Right renal pelvis (tissue), 4 donors: Measurements from ENCODE around the gene TMC2. TPM values are rescaled to one million over a fixed set of nuclear protein-coding genes. Genes with fewer than 3 reads are reported as not detected.
"Not testable (repeated sequence)": the region's sequence is repeated elsewhere in the genome, so short reads cannot be mapped to it uniquely, and the experiment has no call there.

Source experiments
- DNase-seq, 4 donors: peaks; one replicate each; pipeline ENCODE4 v3.0.0-alpha.2; 2013; ENCODE audit warnings: low read depth in 4 of 4, low spot score in 3 of 4, missing footprints in 1 of 4
- polyA plus RNA-seq, 4 donors: library from polyadenylated mRNA; unstranded; fragments of 120-200 nt; gene quantifications; one replicate each; pipeline ENCODE4 v1.2.1, GENCODE V29; 2013; ENCODE audit not compliant: insufficient read length in 4 of 4

Gene TMC2
- polyA plus RNA-seq, 4 donors = 0.04 to 0.25 (median 0.22) TPM

GRCh38 chr20:2656471-2657117 is 120.2 kb downstream of the TMC2 start:
- DNase-seq = no peak

- no peak for DNase-seq
Observed at GRCh38 chr20:2657241-2657640, 120.9 kb downstream of the TMC2 start.

- DNase-seq = no peak
Observed at GRCh38 chr20:2657674-2658073, 121.3 kb downstream of the TMC2 start.

GRCh38 chr20:2658414-2659354 is 122.3 kb downstream of the TMC2 start:
- DNase-seq = no peak

- no peak for DNase-seq
Observed at GRCh38 chr20:2659547-2659946, 123.2 kb downstream of the TMC2 start.

GRCh38 chr20:2663364-2663886 is 127.1 kb downstream of the TMC2 start:
- DNase-seq = no peak

GRCh38 chr20:2663887-2664719 is 127.7 kb downstream of the TMC2 start, which contains the start of gene IDH3B:
Gene IDH3B, minus strand, starts transcription at chr20:2664216. Its CDS starts 28 bp downstream, at chr20:2664188.
- peak in 3 of 4 donors; percentile 85 to 87 (median 86) for DNase-seq

GRCh38 chr20:2671977-2672376 is 135.6 kb downstream of the TMC2 start:
- DNase-seq = no peak

GRCh38 chr20:2672446-2672845 is 136.1 kb downstream of the TMC2 start:
- no peak for DNase-seq

GRCh38 chr20:2673453-2673852 is 137.1 kb downstream of the TMC2 start:
- no peak for DNase-seq

- no peak for DNase-seq
Observed at GRCh38 chr20:2680046-2680445, 143.7 kb downstream of the TMC2 start.

- DNase-seq = not testable (repeated sequence)
Observed at GRCh38 chr20:2682040-2682439, 145.7 kb downstream of the TMC2 start.

GRCh38 chr20:2684817-2685216 is 148.4 kb downstream of the TMC2 start:
- not testable (repeated sequence) for DNase-seq

GRCh38 chr20:2687514-2687913 is 151.1 kb downstream of the TMC2 start:
- DNase-seq = no peak

GRCh38 chr20:2688041-2688591 is 151.7 kb downstream of the TMC2 start:
- no peak for DNase-seq

GRCh38 chr20:2690213-2690612 is 153.8 kb downstream of the TMC2 start:
- no peak for DNase-seq

- DNase-seq = no peak
Observed at GRCh38 chr20:2690718-2691117, 154.3 kb downstream of the TMC2 start.

- no peak for DNase-seq
Observed at GRCh38 chr20:2691127-2691526, 154.8 kb downstream of the TMC2 start.
